ENCODE results near the gene RUBCNL. TPM values are rescaled to one million over a fixed set of nuclear protein-coding genes. Genes with fewer than 3 reads are reported as not detected.
"Not testable (repeated sequence)": the region's sequence is repeated elsewhere in the genome, so short reads cannot be mapped to it uniquely, and the experiment has no call there.

The RUBCNL gene
- total and polyA plus RNA-seq, 2 of the 8 experiments (the other 6 are each of a cell fraction or from before 2014, with no cell fraction given): 2.6 to 4.9 TPM

GRCh38 chr13:46372938-46373337, 14.1 kb downstream of the RUBCNL start:
- H3K4me2 ChIP-seq (ENCODE audit: insufficient read depth in 1 of 2, low read depth in 2 of 2, low read length in 2 of 2); H3K23me2 ChIP-seq (ENCODE audit: low read depth, low read length); H3K9ac ChIP-seq (replicated peaks in 1 of 4; ENCODE audit: extremely low read depth in 1 of 4, low read depth in 3 of 4, low read length in 3 of 4); H3K27ac ChIP-seq (ENCODE audit: low read depth, low read length); H3K4me3 ChIP-seq (ENCODE audit: extremely low read depth in 1 of 4, insufficient read depth in 2 of 4, low read depth in 3 of 4, low read length in 4 of 4); H2BK120ac ChIP-seq (replicated peaks; ENCODE audit: low read depth, low read length); FAIRE-seq; H3K4ac ChIP-seq (replicated peaks; ENCODE audit: insufficient read length, low read depth, low read length); H3K14ac ChIP-seq (ENCODE audit: insufficient read length); H2AFZ ChIP-seq (ENCODE audit: low read length); H2BK15ac ChIP-seq (ENCODE audit: low read length); H3K23ac ChIP-seq (ENCODE audit: insufficient read length); H4K20me1 ChIP-seq (replicated peaks in 1 of 2; ENCODE audit: control insufficient read depth in 1 of 2, insufficient read depth in 2 of 2, low read length in 2 of 2); H3K36me3 ChIP-seq (ENCODE audit: control insufficient read depth in 2 of 4, insufficient read depth in 4 of 4, low read length in 3 of 4); H2BK12ac ChIP-seq (ENCODE audit: low read depth, low read length); H3K18ac ChIP-seq (ENCODE audit: extremely low read depth, low read length); H3K9me3 ChIP-seq (ENCODE audit: insufficient read depth in 2 of 2, low read depth in 1 of 2, low read length in 1 of 2); H3K56ac ChIP-seq (replicated peaks; ENCODE audit: insufficient read length, low read depth, low read length); DNase-seq (ENCODE audit: low read depth in 1 of 2, low spot score in 2 of 2); H4K5ac ChIP-seq (ENCODE audit: insufficient read length, low read depth, low read length); H4K91ac ChIP-seq (replicated peaks; ENCODE audit: insufficient read length, low read length); H3K79me1 ChIP-seq (ENCODE audit: low read depth, low read length); H3K79me2 ChIP-seq (ENCODE audit: control insufficient read depth in 1 of 2, insufficient read depth in 2 of 2, low read length in 2 of 2); H3K27me3 ChIP-seq (replicated peaks in 1 of 4; ENCODE audit: control insufficient read depth in 3 of 4, extremely low read depth in 1 of 4, insufficient read depth in 3 of 4, low read length in 3 of 4); H2BK5ac ChIP-seq (ENCODE audit: low read depth, low read length); H2BK20ac ChIP-seq (ENCODE audit: low read length); H4K8ac ChIP-seq (ENCODE audit: extremely low read depth, insufficient read depth, low read length); POLR2A ChIA-PET (ENCODE audit: partially characterized antibody); H3K4me1 ChIP-seq (replicated peaks in 1 of 4; ENCODE audit: control insufficient read depth in 3 of 4, insufficient read depth in 4 of 4, low read length in 3 of 4); H2AK5ac ChIP-seq (ENCODE audit: low read depth, low read length): not testable (repeated sequence)
- CTCF ChIA-PET (ENCODE audit: partially characterized antibody): interaction anchor here (1.5 kb wide), 1 partner anchor 83 kb away, joined by 3 read pairs; no protein-coding TSS in a partner anchor
- WGBS, 2 experiments (ENCODE audit: extremely low coverage in 1 of 2, insufficient coverage in 1 of 2, insufficient read length in 1 of 2, insufficient replicate concordance in 2 of 2, low coverage in 1 of 2, low lambda C conversion rate in 2 of 2, missing lambda C conversion rate in 1 of 2): 92% methylated on average over 7 of the region's 8 CpGs; no CpG with 5 or more reads in 1 of the 2 experiments

All from H1 (cell line).